Natural killer cell (primary cell): ENCODE measurements around the gene CXCL16. TPM values are rescaled to one million over a fixed set of nuclear protein-coding genes. Genes with fewer than 3 reads are reported as not detected.
A peak's percentile ranks its signal among the peaks of the same experiment; 100 is the strongest.

ENCODE experiments used
- ATAC-seq, 3 donors: fragments of 150-1000 bp in 2 of 3; fragments of 200-7000 bp in 1 of 3; cut with Tn5 transposase; 1 replicate in 1 of 3; 2 replicates in 2 of 3; pipeline ENCODE4 v1.10.0; 2021; ENCODE audit warnings: mild to moderate bottlenecking in 2 of 3, moderate library complexity in 2 of 3
- DNase-seq, 2 donors: peaks; one replicate each; pipeline versions ENCODE4 v3.0.0 to v3.0.0-alpha.2; 2013 to 2021; ENCODE audit warnings: mixed read lengths in 1 of 2
- H3K27ac ChIP-seq: one replicate; pipeline ENCODE4 v1.5.1; 2013; ENCODE audit warnings: mild to moderate bottlenecking, low read length
- H3K27me3 ChIP-seq: one replicate; pipeline ENCODE4 v1.6.1; 2013; ENCODE audit warnings: low read length; ENCODE audit not compliant: control insufficient read depth, insufficient read depth
- H3K36me3 ChIP-seq: one replicate; pipeline ENCODE4 v1.6.1; 2013; ENCODE audit warnings: low read length; ENCODE audit not compliant: control insufficient read depth, insufficient read depth
- H3K4me1 ChIP-seq: one replicate; pipeline ENCODE4 v1.6.1; 2013; ENCODE audit warnings: low read length; ENCODE audit not compliant: control insufficient read depth, insufficient read depth
- H3K4me3 ChIP-seq: one replicate; pipeline ENCODE4 v1.5.1; 2013; ENCODE audit warnings: low read length
- H3K9me3 ChIP-seq: one replicate; pipeline ENCODE4 v1.6.1; 2013; ENCODE audit warnings: low read length; ENCODE audit not compliant: control insufficient read depth, insufficient read depth
- H3K27ac Mint-ChIP-seq, 2 donors: one replicate each; pipeline ENCODE4 v1.8.0; 2022; ENCODE audit warnings: mild to moderate bottlenecking in 2 of 2, mixed read lengths in 2 of 2, moderate library complexity in 1 of 2
- H3K27me3 Mint-ChIP-seq, 2 donors: one replicate each; pipeline ENCODE4 v1.8.0; 2022; ENCODE audit warnings: low read depth in 2 of 2, mixed read lengths in 2 of 2
- H3K36me3 Mint-ChIP-seq: one replicate; pipeline ENCODE4 v1.8.0; 2022; ENCODE audit warnings: mixed read lengths
- H3K4me1 Mint-ChIP-seq, 2 donors: one replicate each; pipeline ENCODE4 v1.8.0; 2022; ENCODE audit warnings: mixed read lengths in 2 of 2
- H3K4me3 Mint-ChIP-seq: one replicate; pipeline ENCODE4 v1.8.0; 2022; ENCODE audit warnings: mild to moderate bottlenecking, moderate library complexity, mixed read lengths
- H3K9me3 Mint-ChIP-seq, 2 donors: one replicate each; pipeline ENCODE4 v1.8.0; 2022; ENCODE audit warnings: mixed read lengths in 2 of 2
- WGBS: methylation state at CpG from one replicate; pipeline ENCODE4 v1.1.7; 2013; ENCODE audit warnings: missing lambda C conversion rate; ENCODE audit not compliant: insufficient coverage; 5-methylcytosine and 5-hydroxymethylcytosine counted together
- intact Hi-C: fragments of 100-400 bp; cut with micrococcal nuclease; formaldehyde crosslinking; loops from one replicate; pipeline ENCODE4 v1.14.2; 2022
- total RNA-seq, 4 donors: library from RNA; stranded (reverse); fragments of 120-200 nt in 1 of 4; gene quantifications; one replicate each; pipeline versions ENCODE4 v1.2.3 to v1.2.4, GENCODE V29; 2013 to 2022
- TF ChIP-seq, protein P1 (sequence below): fragments of 200-600 bp; IDR thresholded peaks from one replicate; pipeline ENCODE4 v1.8.0; 2022; ENCODE audit warnings: antibody characterized with exemption

The CXCL16 gene
- total RNA-seq, 3 donors from 2014 or later (not counting 1 experiment from before 2014, with no cell fraction given) = 4.0 to 31.8 (median 16.0) TPM

DNA sequence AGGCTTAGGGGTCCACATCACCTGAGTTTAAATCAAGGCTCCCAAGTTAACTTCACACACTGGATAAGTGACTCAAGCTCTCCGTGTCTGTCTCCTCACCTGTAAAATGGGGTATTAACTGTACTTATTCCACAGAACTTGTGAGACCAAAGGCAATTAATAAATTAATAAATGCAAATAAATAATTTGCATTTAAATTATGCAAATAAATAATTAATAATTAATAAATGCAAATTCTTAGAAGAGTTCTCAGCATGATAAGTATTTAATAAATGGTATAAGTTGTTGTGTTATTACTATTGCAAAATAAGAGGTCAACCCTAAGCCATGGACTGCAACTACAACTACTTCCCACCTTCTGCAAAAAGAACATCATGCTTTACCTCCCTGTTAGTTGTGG, 13.7 kb upstream of the CXCL16 start:
- no peak overlapping the region for H3K4me3 Mint-ChIP-seq
- DNase-seq (no peak), ATAC-seq (no peak)
- Histone ChIP-seq H3K27me3 (peaks cover 9% of the 10 kb centered on the region), H3K36me3 (no peaks in the 10 kb centered on the region), H3K4me3 (no peak overlapping the region), H3K9me3 (no peaks in the 10 kb centered on the region), H3K4me1 (peaks cover 3% of the 10 kb centered on the region), H3K27ac (no peak overlapping the region)
- intact Hi-C loops = no loop called here
- H3K4me1 Mint-ChIP-seq = peaks cover 4 to 5% of the 10 kb centered on the region in 2 donors
- H3K27me3 Mint-ChIP-seq = peaks cover 27 to 40% of the 10 kb centered on the region in 2 donors
- WGBS = no CpG with 5 or more reads among the region's 1 CpG
- no peak overlapping the region for H3K27ac Mint-ChIP-seq
- H3K36me3 Mint-ChIP-seq = no peaks in the 10 kb centered on the region
- H3K9me3 Mint-ChIP-seq = no peaks in the 10 kb centered on the region
- TF ChIP-seq, protein P1, sequence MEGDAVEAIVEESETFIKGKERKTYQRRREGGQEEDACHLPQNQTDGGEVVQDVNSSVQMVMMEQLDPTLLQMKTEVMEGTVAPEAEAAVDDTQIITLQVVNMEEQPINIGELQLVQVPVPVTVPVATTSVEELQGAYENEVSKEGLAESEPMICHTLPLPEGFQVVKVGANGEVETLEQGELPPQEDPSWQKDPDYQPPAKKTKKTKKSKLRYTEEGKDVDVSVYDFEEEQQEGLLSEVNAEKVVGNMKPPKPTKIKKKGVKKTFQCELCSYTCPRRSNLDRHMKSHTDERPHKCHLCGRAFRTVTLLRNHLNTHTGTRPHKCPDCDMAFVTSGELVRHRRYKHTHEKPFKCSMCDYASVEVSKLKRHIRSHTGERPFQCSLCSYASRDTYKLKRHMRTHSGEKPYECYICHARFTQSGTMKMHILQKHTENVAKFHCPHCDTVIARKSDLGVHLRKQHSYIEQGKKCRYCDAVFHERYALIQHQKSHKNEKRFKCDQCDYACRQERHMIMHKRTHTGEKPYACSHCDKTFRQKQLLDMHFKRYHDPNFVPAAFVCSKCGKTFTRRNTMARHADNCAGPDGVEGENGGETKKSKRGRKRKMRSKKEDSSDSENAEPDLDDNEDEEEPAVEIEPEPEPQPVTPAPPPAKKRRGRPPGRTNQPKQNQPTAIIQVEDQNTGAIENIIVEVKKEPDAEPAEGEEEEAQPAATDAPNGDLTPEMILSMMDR = no peak

DNA sequence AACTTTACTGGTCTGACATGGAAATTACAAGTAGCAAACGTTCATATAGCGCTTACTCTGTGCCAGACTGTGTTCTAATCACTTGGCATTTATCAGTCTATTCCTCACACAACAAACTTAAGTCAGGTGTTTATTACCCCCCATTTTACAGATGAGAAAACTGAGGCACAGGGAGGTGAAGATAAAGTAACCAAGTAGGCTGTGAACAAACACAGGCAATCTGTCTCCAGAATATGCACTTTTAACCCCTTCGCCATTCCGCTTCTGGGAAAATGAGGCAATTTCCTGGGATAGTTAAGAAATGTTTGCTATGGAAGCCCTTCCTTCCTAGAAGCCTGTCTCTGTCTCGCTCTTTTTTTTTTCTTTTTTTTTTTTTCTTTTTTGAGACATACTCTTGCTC, 12.2 kb upstream of the CXCL16 start:
- H3K4me1 Mint-ChIP-seq = peaks cover 13% of the 10 kb centered on the region in 2 donors
- H3K27me3 ChIP-seq = peaks cover 9% of the 10 kb centered on the region
- H3K9me3 ChIP-seq = no peaks in the 10 kb centered on the region
- H3K27me3 Mint-ChIP-seq = peaks cover 33 to 50% of the 10 kb centered on the region in 2 donors
- no peaks in the 10 kb centered on the region for H3K36me3 Mint-ChIP-seq
- H3K27ac Mint-ChIP-seq = no peak overlapping the region
- H3K27ac ChIP-seq = no peak overlapping the region
- no peak overlapping the region for H3K4me3 ChIP-seq
- H3K4me1 ChIP-seq = peaks cover 6% of the 10 kb centered on the region
- H3K9me3 Mint-ChIP-seq = no peaks in the 10 kb centered on the region
- no peaks in the 10 kb centered on the region for H3K36me3 ChIP-seq
- no peak for ATAC-seq
- WGBS = 88% methylated on average over 5 of the region's 5 CpGs
- TF ChIP-seq, protein P1 = no peak
- DNase-seq = no peak
- no peak overlapping the region for H3K4me3 Mint-ChIP-seq
- intact Hi-C loops = no loop called here

GRCh38 chr17:4750606-4751005, 10.9 kb upstream of the CXCL16 start:
- TF ChIP-seq, protein P1 = no peak
- H3K4me1 ChIP-seq = peaks cover 6% of the 10 kb centered on the region
- no peak for DNase-seq
- 51% methylated on average over 3 of the region's 3 CpGs for WGBS
- Mint-ChIP-seq H3K27ac (no peak overlapping the region), H3K4me3 (no peak overlapping the region), H3K9me3 (no peaks in the 10 kb centered on the region), H3K36me3 (no peaks in the 10 kb centered on the region), H3K27me3 (peaks cover 40 to 50% of the 10 kb centered on the region in 2 donors), H3K4me1 (peaks cover 13% of the 10 kb centered on the region in 2 donors)
- peaks cover 9% of the 10 kb centered on the region for H3K27me3 ChIP-seq
- no peaks in the 10 kb centered on the region for H3K36me3 ChIP-seq
- ATAC-seq = no peak
- intact Hi-C loops = no loop called here
- no peak overlapping the region for H3K27ac ChIP-seq
- H3K9me3 ChIP-seq = no peaks in the 10 kb centered on the region
- no peak overlapping the region for H3K4me3 ChIP-seq

DNA sequence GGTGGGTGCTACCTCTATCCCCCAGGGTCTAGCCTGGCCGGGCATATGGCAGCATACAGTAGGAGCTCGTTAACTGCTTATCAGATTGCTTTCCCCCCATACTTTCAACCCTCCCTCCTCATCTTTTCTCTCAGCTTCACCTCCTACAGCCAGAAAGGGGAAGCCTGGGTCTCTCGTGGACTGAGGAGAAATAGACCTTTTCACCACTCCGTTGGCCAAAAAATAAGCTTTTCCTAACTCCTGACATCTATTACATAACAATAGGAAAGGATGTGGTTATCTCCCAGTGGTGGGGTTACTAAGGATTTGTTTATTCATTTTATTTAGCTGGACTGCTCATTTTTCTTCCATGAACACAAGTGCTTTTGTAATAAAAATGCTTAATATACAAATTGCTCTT, 9.0 kb upstream of the CXCL16 start:
- Histone ChIP-seq H3K27me3 (peaks cover 14% of the 10 kb centered on the region), H3K4me1 (peaks cover 13% of the 10 kb centered on the region), H3K9me3 (no peaks in the 10 kb centered on the region), H3K36me3 (no peaks in the 10 kb centered on the region), H3K4me3 (no peak overlapping the region), H3K27ac (no peak overlapping the region)
- peaks cover 13 to 22% of the 10 kb centered on the region in 2 donors for H3K4me1 Mint-ChIP-seq
- H3K27ac Mint-ChIP-seq = peak overlapping the region in 1 of 2 donors; percentile 62
- intact Hi-C loops = no loop called here
- TF ChIP-seq, protein P1 = no peak
- ATAC-seq = no peak
- H3K4me3 Mint-ChIP-seq = no peak overlapping the region
- H3K9me3 Mint-ChIP-seq = no peaks in the 10 kb centered on the region
- WGBS = 65% methylated on average over 2 of the region's 4 CpGs
- H3K36me3 Mint-ChIP-seq = no peaks in the 10 kb centered on the region
- H3K27me3 Mint-ChIP-seq = peaks cover 37 to 42% of the 10 kb centered on the region in 2 donors
- DNase-seq = no peak
